Gastroesophageal sphincter (tissue), 3 donors: ENCODE data around the gene TERB1.

Experiments used
- EP300 ChIP-seq: sonication (generic); formaldehyde crosslinking; IDR thresholded peaks from one replicate; pipeline ENCODE4 v1.6.1; 2017; ENCODE audit warnings: antibody characterized with exemption, mild to moderate bottlenecking
- POLR2A ChIP-seq, 2 donors: fragments of 450-650 bp; IDR thresholded peaks; one replicate each; pipeline ENCODE4 v1.6.1; 2017; ENCODE audit warnings: antibody characterized with exemption in 2 of 2, mild to moderate bottlenecking in 2 of 2, moderate library complexity in 1 of 2
- POLR2AphosphoS5 ChIP-seq: sonication (generic); formaldehyde crosslinking; IDR thresholded peaks from one replicate; pipeline ENCODE4 v1.6.1; 2017; ENCODE audit warnings: antibody characterized with exemption
- TF ChIP-seq, protein P1 (sequence below), 4 experiments: fragments of 200-600 bp in 2 of 4; fragments of 450-650 bp in 2 of 4; sonication (generic) in 1 of 4; IDR thresholded peaks; one replicate each; pipeline ENCODE4 v1.5.1; 2017 to 2019; ENCODE audit warnings: antibody characterized with exemption in 4 of 4, mild to moderate bottlenecking in 2 of 4, moderate library complexity in 2 of 4

- TF ChIP-seq POLR2AphosphoS5, result no peak
- TF ChIP-seq EP300, result no peak
- TF ChIP-seq, protein P1, sequence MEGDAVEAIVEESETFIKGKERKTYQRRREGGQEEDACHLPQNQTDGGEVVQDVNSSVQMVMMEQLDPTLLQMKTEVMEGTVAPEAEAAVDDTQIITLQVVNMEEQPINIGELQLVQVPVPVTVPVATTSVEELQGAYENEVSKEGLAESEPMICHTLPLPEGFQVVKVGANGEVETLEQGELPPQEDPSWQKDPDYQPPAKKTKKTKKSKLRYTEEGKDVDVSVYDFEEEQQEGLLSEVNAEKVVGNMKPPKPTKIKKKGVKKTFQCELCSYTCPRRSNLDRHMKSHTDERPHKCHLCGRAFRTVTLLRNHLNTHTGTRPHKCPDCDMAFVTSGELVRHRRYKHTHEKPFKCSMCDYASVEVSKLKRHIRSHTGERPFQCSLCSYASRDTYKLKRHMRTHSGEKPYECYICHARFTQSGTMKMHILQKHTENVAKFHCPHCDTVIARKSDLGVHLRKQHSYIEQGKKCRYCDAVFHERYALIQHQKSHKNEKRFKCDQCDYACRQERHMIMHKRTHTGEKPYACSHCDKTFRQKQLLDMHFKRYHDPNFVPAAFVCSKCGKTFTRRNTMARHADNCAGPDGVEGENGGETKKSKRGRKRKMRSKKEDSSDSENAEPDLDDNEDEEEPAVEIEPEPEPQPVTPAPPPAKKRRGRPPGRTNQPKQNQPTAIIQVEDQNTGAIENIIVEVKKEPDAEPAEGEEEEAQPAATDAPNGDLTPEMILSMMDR (IDR thresholded peaks at IDR 0.05), result no peak
- TF ChIP-seq POLR2A (IDR thresholded peaks at IDR 0.05), result no peak
Measured at GRCh38 chr16:66776457-66776856, 24.9 kb downstream of the TERB1 start.
